ENCODE results near the gene NRXN3. TPM values are rescaled to one million over a fixed set of nuclear protein-coding genes. Genes with fewer than 3 reads are reported as not detected.
"Not testable (repeated sequence)": the region's sequence is repeated elsewhere in the genome, so short reads cannot be mapped to it uniquely, and the experiment has no call there.

Gene NRXN3
- polyA plus RNA-seq, 3 donors: 0.22 to 0.46 (median 0.27) TPM

GRCh38 chr14:79734151-79734550 lies 1564.0 kb downstream of the NRXN3 start:
- 82 to 88% (median 84%) methylated on average over 3 of the region's 3 CpGs for WGBS, 3 donors
- no peak overlapping the region for H3K27ac ChIP-seq (ENCODE audit: low read depth, low read length)

DNA sequence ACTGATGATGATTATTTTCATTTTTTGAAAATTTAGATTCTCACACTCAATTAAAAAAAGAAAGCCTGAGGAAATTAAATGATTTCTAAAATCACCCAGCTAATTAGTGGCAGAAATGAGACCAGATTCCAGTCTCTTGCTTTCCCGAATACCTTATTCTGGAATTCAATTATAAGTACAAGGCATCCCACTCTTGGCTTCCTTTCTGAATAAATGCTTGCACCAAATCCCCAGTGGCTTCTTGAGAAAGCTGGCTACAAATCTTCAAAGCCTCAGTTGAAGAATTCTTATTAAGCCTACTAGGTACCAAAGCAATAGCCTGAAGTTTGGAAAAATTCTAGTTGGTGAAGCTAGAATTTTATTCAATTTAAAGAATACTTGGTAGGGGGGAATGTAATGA lies 1564.5 kb downstream of the NRXN3 start:
- WGBS, 3 donors: 74 to 91% (median 79%) methylated on average over 1 of the region's 1 CpG

DNA sequence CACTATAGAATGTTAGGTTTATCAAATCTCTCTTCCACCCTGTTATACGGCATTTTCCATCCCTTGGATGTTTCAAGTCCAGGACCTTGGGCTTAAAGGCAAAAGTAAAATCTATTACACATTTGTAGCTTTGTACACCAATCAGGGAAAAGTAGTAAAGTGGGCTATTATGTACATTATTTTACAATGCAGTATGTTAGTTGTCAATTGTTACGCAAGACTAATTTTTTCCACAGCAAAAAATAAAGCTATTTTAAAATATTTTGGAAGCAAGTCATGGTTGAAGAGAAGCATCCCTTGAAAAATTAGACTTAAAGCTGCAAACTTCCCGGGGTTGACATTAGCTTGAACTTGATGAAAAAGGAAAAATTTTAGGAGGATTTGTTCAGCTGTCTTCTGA lies 1564.9 kb downstream of the NRXN3 start:
- WGBS, 3 donors: 75 to 92% (median 82%) methylated on average over 3 of the region's 3 CpGs
- H3K27ac ChIP-seq (ENCODE audit: low read depth, low read length): no peak overlapping the region

More for the DNA sequence above, 1564.5 kb downstream of the NRXN3 start:
- H3K27ac ChIP-seq (ENCODE audit: low read depth, low read length): no peak overlapping the region

GRCh38 chr14:79740066-79740601 lies 1570.0 kb downstream of the NRXN3 start:
- WGBS, 3 donors: 42 to 49% (median 43%) methylated on average over 2 of the region's 2 CpGs
- H3K27ac ChIP-seq (ENCODE audit: low read depth, low read length): no peak overlapping the region

DNA sequence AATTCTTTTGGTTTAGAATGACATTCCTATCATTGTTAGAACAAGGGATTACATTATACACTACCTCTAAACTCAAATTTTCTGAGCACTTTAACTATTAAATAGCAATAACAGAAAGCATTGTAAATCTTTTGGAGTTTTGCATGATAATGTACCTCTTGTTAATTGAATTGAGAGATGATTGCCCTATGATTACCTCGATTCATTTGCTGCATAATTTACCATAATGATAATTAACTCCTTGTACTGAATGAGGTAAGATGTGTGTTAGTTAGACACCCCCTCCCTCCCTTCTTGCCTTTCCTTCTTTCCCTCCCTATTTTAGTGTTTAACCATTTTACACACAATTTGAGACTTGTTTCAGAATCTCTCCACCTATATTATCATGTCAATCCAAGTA lies 1572.0 kb downstream of the NRXN3 start:
- 75 to 85% (median 78%) methylated on average over 1 of the region's 1 CpG for WGBS, 3 donors
- no peak overlapping the region for H3K27ac ChIP-seq (ENCODE audit: low read depth, low read length)

DNA sequence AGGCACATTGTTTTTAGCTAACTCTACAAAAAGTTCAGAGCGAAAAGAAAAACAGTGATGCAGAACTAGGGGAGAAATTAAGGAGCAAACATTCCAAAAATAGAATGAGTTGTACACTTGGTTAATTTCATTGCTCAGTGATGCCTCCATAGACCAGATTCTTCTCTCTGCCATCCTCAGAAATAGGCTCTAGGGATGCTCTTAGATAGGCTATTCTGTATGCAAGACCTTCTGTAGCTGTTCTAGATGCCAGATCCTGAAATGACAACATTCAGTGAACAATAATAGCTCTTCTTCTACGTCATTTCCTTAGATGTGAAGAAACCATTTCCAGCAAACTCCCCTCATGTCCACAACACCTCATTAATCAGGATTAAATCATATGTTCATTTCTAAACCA lies 1574.9 kb downstream of the NRXN3 start:
- H3K27ac ChIP-seq (ENCODE audit: low read depth, low read length): no peak overlapping the region
- 73 to 90% (median 87%) methylated on average over 2 of the region's 2 CpGs for WGBS, 3 donors

DNA sequence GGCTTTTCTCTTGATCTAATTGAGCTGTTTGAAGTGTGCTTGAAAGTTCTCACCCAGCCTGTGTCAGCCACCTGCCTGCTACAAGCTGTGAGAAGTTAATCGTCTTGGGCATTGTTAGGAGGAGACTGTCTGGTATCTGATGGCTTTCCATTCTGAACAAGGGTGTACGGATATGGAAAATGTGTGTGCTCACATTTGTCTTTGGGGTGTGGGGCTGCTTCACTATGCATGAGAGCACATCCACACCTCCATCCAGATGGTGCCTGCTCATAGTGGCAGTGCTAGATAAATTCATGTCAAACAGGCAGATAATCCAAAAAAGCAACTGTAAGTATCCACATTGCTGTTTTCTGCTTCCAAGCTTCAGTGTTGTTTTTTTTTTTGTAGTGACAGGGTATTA lies 1578.9 kb downstream of the NRXN3 start:
- 63 to 89% (median 71%) methylated on average over 2 of the region's 2 CpGs for WGBS, 3 donors
- no peak overlapping the region for H3K27ac ChIP-seq (ENCODE audit: low read depth, low read length)

DNA sequence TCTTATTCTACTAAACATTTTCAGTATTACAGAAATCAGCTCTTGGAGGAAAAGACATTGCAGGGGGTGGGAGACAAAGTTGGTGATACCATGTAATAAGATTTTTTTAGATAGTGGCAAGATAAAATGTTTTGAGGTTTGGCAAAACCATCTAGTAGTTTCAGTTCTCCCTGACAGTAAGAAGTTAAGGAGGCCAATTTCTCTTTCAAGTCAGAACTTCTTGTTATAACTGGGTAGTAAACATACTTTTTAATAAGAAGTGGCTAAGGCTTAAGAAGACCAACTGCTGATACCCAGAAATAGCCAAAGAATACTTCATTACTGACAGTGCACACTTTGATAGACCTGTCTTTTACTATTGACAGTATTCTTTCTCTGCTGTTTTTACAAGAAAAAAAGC lies 1588.8 kb downstream of the NRXN3 start:
- no peak overlapping the region for H3K27ac ChIP-seq (ENCODE audit: low read depth, low read length)

DNA sequence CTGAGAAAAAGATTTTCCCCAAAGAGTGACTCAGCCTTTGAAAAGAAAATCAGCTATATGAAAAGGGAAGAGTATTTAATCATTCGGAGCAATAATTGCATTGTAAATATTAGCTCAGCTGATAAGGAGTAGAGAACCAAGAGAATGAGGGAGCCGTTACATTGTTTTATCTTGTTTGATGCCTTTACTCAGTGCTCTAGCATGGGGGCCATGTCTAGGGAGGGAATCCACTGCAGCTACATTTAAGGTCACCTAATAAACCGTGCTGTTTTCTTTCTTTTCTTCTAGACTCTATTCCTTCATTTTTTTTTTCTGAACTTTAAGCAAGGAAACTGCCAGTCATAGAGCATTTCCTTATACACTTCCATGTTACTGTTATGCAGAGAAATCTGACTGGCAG lies 1594.2 kb downstream of the NRXN3 start:
- 38 to 61% (median 60%) methylated on average over 3 of the region's 3 CpGs for WGBS, 3 donors
- H3K27ac ChIP-seq (ENCODE audit: low read depth, low read length): no peak overlapping the region

- 78 to 95% (median 87%) methylated on average over 2 of the region's 2 CpGs for WGBS, 3 donors
- H3K27ac ChIP-seq (ENCODE audit: low read depth, low read length): no peak overlapping the region
Measured at GRCh38 chr14:79766511-79766910, 1596.3 kb downstream of the NRXN3 start.

GRCh38 chr14:79767251-79767650 lies 1597.1 kb downstream of the NRXN3 start:
- H3K27ac ChIP-seq (ENCODE audit: low read depth, low read length): no peak overlapping the region
- WGBS, 3 donors: 60 to 88% (median 77%) methylated on average over 1 of the region's 1 CpG

DNA sequence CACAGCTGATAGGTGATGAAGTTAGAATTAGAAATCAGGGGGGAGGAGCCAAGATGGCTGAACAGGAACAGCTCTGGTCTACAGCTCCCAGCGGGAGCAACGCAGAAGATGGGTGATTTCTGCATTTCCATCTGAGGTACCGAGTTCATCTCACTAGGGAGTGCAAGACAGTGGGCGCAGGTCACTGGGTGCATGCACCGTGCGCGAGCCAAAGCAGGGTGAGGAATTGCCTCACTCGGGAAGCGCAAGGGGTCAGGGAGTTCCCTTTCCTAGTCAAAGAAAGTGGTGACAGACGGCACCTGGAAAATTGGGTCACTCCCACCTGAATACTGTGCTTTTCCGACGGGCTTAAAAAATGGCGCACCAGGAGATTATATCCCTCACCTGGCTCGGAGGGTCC lies 1597.5 kb downstream of the NRXN3 start:
- WGBS, 3 donors: 93 to 98% (median 97%) methylated on average over 10 to 14 of the region's 14 CpGs
- not testable (repeated sequence) for H3K27ac ChIP-seq (ENCODE audit: low read depth, low read length)

DNA sequence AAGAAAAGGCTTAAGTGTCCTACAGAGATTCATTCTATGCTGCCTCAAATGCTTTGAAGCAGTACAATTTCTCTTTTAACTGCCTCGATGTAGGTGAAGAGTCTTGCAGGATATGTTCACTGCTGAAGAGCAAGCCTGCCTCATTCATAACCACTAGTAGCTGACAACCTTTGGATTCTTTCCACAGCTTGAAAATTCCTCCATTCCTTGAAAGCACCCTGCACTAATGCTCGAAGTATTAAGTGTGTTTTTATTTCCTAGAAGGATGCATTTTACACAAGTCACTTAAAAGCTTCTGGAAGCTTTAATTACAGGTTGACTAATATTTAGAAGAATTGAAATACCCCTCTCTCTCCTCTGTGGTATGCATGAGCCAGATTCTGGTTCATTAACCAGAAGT lies 1611.7 kb downstream of the NRXN3 start:
- WGBS, 3 donors: 30 to 63% (median 40%) methylated on average over 2 of the region's 2 CpGs
- no peak overlapping the region for H3K27ac ChIP-seq (ENCODE audit: low read depth, low read length)

DNA sequence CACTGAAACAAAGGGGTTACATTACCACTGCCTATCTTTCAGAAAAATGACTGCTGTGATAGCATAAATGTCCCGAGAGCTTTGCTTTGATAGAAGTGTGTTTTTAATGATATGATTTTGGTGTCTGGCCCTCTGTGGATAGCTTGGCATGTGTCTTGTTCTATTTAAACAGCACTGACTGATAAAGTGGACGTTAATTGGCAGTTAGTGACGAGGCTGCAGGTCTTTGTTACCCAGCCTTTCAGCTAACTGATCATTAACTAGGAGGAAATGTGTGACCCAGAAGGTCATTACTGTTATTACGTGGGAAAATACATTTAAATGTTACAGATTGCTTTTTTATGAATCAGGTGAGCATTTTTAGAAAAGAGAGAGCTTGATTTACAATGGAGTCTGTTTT lies 1612.9 kb downstream of the NRXN3 start:
- no peak overlapping the region for H3K27ac ChIP-seq (ENCODE audit: low read depth, low read length)
- 28 to 73% (median 68%) methylated on average over 4 of the region's 4 CpGs for WGBS, 3 donors

- 65 to 84% (median 67%) methylated on average over 3 of the region's 3 CpGs for WGBS, 3 donors
- H3K27ac ChIP-seq (ENCODE audit: low read depth, low read length): no peak overlapping the region
Measured at GRCh38 chr14:79786522-79786921, 1616.3 kb downstream of the NRXN3 start.

DNA sequence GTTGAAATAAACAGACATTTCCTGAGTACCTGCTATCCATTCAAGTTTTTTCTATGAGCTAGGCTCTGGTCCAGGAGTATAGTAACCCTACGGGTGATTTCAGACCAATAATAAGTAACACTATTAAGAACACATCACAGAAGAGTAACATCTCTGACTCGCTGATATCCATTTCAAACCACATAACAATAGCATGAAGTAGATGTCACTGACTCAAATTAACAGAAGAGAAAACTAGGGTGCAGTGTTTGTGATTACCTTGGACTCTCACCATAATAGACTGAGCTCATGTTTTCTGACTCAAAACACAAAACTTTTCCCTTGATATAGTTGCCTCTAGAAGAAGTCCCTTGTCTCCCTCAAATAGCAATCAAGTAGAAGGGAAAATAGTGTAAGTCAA lies 1618.2 kb downstream of the NRXN3 start:
- 81 to 95% (median 89%) methylated on average over 2 of the region's 2 CpGs for WGBS, 3 donors
- H3K27ac ChIP-seq (ENCODE audit: low read depth, low read length): no peak overlapping the region

- 77 to 88% (median 85%) methylated on average over 5 of the region's 5 CpGs for WGBS, 3 donors
- no peak overlapping the region for H3K27ac ChIP-seq (ENCODE audit: low read depth, low read length)
Measured at GRCh38 chr14:79791055-79791732, 1621.0 kb downstream of the NRXN3 start.

- no peak overlapping the region for H3K27ac ChIP-seq (ENCODE audit: low read depth, low read length)
- 40 to 97% (median 85%) methylated on average over 1 of the region's 1 CpG for WGBS, 3 donors
Measured at GRCh38 chr14:79802093-79802492, 1631.9 kb downstream of the NRXN3 start.

DNA sequence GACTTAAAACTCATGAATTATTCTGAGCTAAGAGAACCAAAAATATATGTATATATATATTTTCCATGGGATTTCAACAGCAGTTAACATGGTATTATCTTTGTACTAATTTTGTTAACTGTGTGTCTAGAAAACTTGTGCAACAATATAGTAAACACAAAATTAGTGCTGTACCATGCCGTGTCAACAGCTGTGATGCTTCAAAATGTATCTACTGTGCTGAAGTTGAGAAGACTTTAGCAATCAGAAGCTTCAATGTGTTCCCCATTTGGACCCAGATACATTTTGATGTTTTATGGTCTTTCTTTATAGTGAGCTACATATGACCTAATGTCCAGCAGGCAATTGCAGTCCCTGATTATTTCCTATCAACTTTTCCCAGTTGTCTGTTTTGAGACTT lies 1635.5 kb downstream of the NRXN3 start:
- 79 to 89% (median 84%) methylated on average over 1 of the region's 1 CpG for WGBS, 3 donors
- H3K27ac ChIP-seq (ENCODE audit: low read depth, low read length): no peak overlapping the region

- 68 to 77% (median 70%) methylated on average over 3 of the region's 3 CpGs for WGBS, 3 donors
Measured at GRCh38 chr14:79809849-79810612, 1639.9 kb downstream of the NRXN3 start.

More at GRCh38 chr14:79809849-79810612, 1639.9 kb downstream of the NRXN3 start:
- no peak overlapping the region for H3K27ac ChIP-seq (ENCODE audit: low read depth, low read length)

Data from adipose tissue (tissue), 3 donors.